KOPT-K1 (cell line): ENCODE data around the gene COG5.
"Not testable (repeated sequence)": the region's sequence is repeated elsewhere in the genome, so short reads cannot be mapped to it uniquely, and the experiment has no call there.

Experiments
- H3K27ac ChIP-seq: fragments of 200-600 bp; sonication (generic); 2 replicates; pipeline ENCODE4 v1.5.1; 2016; ENCODE audit warnings: antibody characterized with exemption, mild to moderate bottlenecking, low read depth, low read length; ENCODE audit not compliant: poor library complexity, severe bottlenecking
- H3K36me3 ChIP-seq: fragments of 200-600 bp; sonication (generic); 2 replicates; pipeline ENCODE4 v1.5.1; 2017; ENCODE audit warnings: antibody characterized with exemption, mild to moderate bottlenecking, low read length, moderate library complexity; ENCODE audit not compliant: insufficient read depth
- H3K9me3 ChIP-seq: fragments of 200-600 bp; sonication (generic); 2 replicates; pipeline ENCODE4 v1.5.1; 2017; ENCODE audit warnings: antibody characterized with exemption, low read length, mild to moderate bottlenecking; ENCODE audit not compliant: insufficient read depth, poor library complexity, severe bottlenecking

Gene COG5

GRCh38 chr7:107224374-107225223 is 339.1 kb downstream of the COG5 start:
- H3K27ac ChIP-seq, result no peak overlapping the region
- H3K9me3 ChIP-seq, result no peaks in the 10 kb centered on the region
- peaks cover 2% of the 10 kb centered on the region; the same call in 1 of the 2 replicates for H3K36me3 ChIP-seq

- not testable (repeated sequence) for H3K27ac ChIP-seq, H3K36me3 ChIP-seq, H3K9me3 ChIP-seq
Observed at GRCh38 chr7:107220806-107221205, 342.9 kb downstream of the COG5 start.

- Histone ChIP-seq H3K36me3 (no peaks in the 10 kb centered on the region), H3K27ac (no peak overlapping the region)
Observed at GRCh38 chr7:107220356-107220755, 343.4 kb downstream of the COG5 start.

GRCh38 chr7:107219563-107220244 is 344.0 kb downstream of the COG5 start:
- H3K27ac ChIP-seq, result no peak overlapping the region
- H3K36me3 ChIP-seq, result no peaks in the 10 kb centered on the region
- H3K9me3 ChIP-seq, result peaks cover 4% of the 10 kb centered on the region

More at GRCh38 chr7:107220356-107220755, 343.4 kb downstream of the COG5 start:
- H3K9me3 ChIP-seq, result no peaks in the 10 kb centered on the region

- Histone ChIP-seq H3K36me3 (peaks cover 21% of the 10 kb centered on the region; the same call in 1 of the 2 replicates), H3K27ac (no peak overlapping the region), H3K9me3 (peaks cover 20% of the 10 kb centered on the region)
Observed at GRCh38 chr7:107213945-107214344, 349.8 kb downstream of the COG5 start.

- Histone ChIP-seq H3K9me3 (peaks cover 20% of the 10 kb centered on the region), H3K27ac (no peak overlapping the region), H3K36me3 (peaks cover 27% of the 10 kb centered on the region; the same call in 1 of the 2 replicates)
Observed at GRCh38 chr7:107213193-107213788, 350.4 kb downstream of the COG5 start.

GRCh38 chr7:107212725-107213124 is 351.0 kb downstream of the COG5 start:
- H3K9me3 ChIP-seq, result peaks cover 20% of the 10 kb centered on the region
- H3K36me3 ChIP-seq, result peaks cover 33% of the 10 kb centered on the region
- H3K27ac ChIP-seq, result no peak overlapping the region

GRCh38 chr7:107210400-107210799 is 353.3 kb downstream of the COG5 start:
- Histone ChIP-seq H3K36me3 (peaks cover 51% of the 10 kb centered on the region), H3K9me3 (peaks cover 20% of the 10 kb centered on the region), H3K27ac (no peak overlapping the region)

- Histone ChIP-seq H3K9me3 (peaks cover 14% of the 10 kb centered on the region), H3K27ac (no peak overlapping the region), H3K36me3 (peaks cover 59% of the 10 kb centered on the region)
Observed at GRCh38 chr7:107209565-107209964, 354.2 kb downstream of the COG5 start.

- Histone ChIP-seq H3K36me3 (peaks cover 69% of the 10 kb centered on the region), H3K9me3 (peaks cover 4% of the 10 kb centered on the region), H3K27ac (no peak overlapping the region)
Observed at GRCh38 chr7:107208563-107208962, 355.2 kb downstream of the COG5 start.

GRCh38 chr7:107208024-107208521 is 355.6 kb downstream of the COG5 start:
- Histone ChIP-seq H3K27ac (no peak overlapping the region), H3K36me3 (peaks cover 73% of the 10 kb centered on the region), H3K9me3 (no peaks in the 10 kb centered on the region)

GRCh38 chr7:107207459-107207858 is 356.3 kb downstream of the COG5 start:
- Histone ChIP-seq H3K36me3 (peaks cover 79% of the 10 kb centered on the region), H3K9me3 (no peaks in the 10 kb centered on the region), H3K27ac (no peak overlapping the region)

- H3K36me3 ChIP-seq, result peaks cover 86% of the 10 kb centered on the region
- H3K9me3 ChIP-seq, result no peaks in the 10 kb centered on the region
- H3K27ac ChIP-seq, result no peak overlapping the region
Observed at GRCh38 chr7:107206706-107207105, 357.0 kb downstream of the COG5 start.

- Histone ChIP-seq H3K27ac (no peak overlapping the region), H3K9me3 (no peaks in the 10 kb centered on the region), H3K36me3 (peaks cover 92% of the 10 kb centered on the region)
Observed at GRCh38 chr7:107206136-107206535, 357.6 kb downstream of the COG5 start.

GRCh38 chr7:107203607-107204006 is 360.1 kb downstream of the COG5 start:
- Histone ChIP-seq H3K27ac (no peak overlapping the region), H3K9me3 (no peaks in the 10 kb centered on the region), H3K36me3 (peaks cover 90% of the 10 kb centered on the region)
